ENCODE measurements around the gene ARHGEF7. TPM values are rescaled to one million over a fixed set of nuclear protein-coding genes. Genes with fewer than 3 reads are reported as not detected.

ARHGEF7 gene
- polyA plus RNA-seq, 1 experiment, result 32.0 TPM

DNA sequence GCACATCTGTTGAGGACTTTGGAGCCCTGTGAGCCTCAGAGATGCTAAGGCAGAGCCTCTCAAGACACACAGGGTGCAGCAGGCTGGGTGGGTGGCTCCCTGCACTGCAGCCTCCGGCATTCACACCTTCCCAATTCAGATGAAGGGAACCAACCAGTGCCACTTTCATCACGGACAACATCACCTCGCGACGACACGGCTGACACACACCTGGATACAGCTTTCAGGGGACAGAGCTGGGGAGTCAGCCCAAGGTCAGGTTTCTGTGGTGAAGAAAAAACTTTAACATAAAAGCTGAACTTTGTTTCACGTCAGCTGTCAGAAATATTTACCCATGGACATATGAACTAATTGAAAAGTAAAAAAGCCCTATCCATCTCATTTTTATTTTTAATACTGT, 24.9 kb upstream of the ARHGEF7 start:
- ChIA-PET CTCF (no interaction called here), POLR2A (no interaction called here)
- H3K36me3 ChIP-seq (ENCODE audit: control insufficient read depth, insufficient read depth, low read length), result no peaks in the 10 kb centered on the region
- no peak overlapping the region for H3K4me3 ChIP-seq (ENCODE audit: low read depth, low read length)
- TF ChIP-seq CTCF (IDR thresholded peaks at IDR 0.05; ENCODE audit: insufficient read depth, low read depth, low read length), result no peak
- DNase-seq (ENCODE audit: low read depth), result no peak
- peaks cover 13% of the 10 kb centered on the region for H3K27me3 ChIP-seq (ENCODE audit: control insufficient read depth, insufficient read depth, low read length)

DNA sequence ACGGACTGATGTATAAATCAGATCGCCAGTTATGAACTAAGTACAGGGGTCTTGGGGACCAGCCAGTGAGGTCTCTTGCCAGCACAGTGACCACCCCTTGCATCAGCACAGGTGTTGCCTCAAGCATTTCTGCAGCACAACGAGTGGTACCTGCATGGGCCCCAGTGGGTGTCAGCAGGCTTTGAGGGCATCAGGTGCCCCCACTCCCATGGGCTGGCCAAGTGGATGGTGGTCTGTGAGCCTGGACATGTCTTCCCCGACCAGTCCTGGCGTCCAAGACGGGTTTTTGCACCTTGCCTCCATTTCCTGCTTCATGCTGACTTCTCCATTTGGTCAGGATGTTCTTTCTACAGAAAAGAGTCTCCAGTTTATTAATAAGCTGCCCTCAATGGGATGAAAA, 22.4 kb upstream of the ARHGEF7 start:
- ChIA-PET CTCF (no interaction called here), POLR2A (no interaction called here)
- no peaks in the 10 kb centered on the region for H3K36me3 ChIP-seq (ENCODE audit: control insufficient read depth, insufficient read depth, low read length)
- peaks cover 19% of the 10 kb centered on the region for H3K27me3 ChIP-seq (ENCODE audit: control insufficient read depth, insufficient read depth, low read length)
- no peak overlapping the region for H3K4me3 ChIP-seq (ENCODE audit: low read depth, low read length)
- TF ChIP-seq CTCF (IDR thresholded peaks at IDR 0.05; ENCODE audit: insufficient read depth, low read depth, low read length), result no peak
- no peak for DNase-seq (ENCODE audit: low read depth)

DNA sequence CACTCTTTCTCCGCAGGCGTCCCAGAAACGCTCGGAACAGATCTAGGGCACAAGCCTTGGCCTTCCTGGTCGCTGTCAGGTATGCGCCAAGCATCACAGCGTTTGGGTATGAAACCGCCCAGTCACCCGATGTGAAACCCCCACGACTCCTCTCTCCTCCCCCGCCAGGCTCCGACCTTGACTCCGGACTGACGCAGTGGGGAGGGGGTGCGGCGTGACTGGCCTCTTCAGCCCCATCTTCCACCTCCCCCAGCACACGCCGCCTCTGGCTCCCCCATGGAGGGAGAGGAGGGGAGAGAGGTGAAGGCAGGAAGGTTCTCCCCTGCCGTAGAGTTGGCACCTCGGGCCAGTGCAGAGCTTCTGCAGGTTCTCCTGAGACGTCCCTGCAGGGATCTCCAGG, 22.0 kb upstream of the ARHGEF7 start:
- no peak for DNase-seq (ENCODE audit: low read depth)
- H3K36me3 ChIP-seq (ENCODE audit: control insufficient read depth, insufficient read depth, low read length), result no peaks in the 10 kb centered on the region
- no peak for TF ChIP-seq CTCF (IDR thresholded peaks at IDR 0.05; ENCODE audit: insufficient read depth, low read depth, low read length)
- H3K27me3 ChIP-seq (ENCODE audit: control insufficient read depth, insufficient read depth, low read length), result peaks cover 19% of the 10 kb centered on the region
- no peak overlapping the region for H3K4me3 ChIP-seq (ENCODE audit: low read depth, low read length)
- ChIA-PET CTCF (no interaction called here), POLR2A (no interaction called here)

- peaks cover 19% of the 10 kb centered on the region for H3K27me3 ChIP-seq (ENCODE audit: control insufficient read depth, insufficient read depth, low read length)
- no peak for DNase-seq (ENCODE audit: low read depth)
- ChIA-PET POLR2A (no interaction called here), CTCF (no interaction called here)
- no peaks in the 10 kb centered on the region for H3K36me3 ChIP-seq (ENCODE audit: control insufficient read depth, insufficient read depth, low read length)
- no peak for TF ChIP-seq CTCF (IDR thresholded peaks at IDR 0.05; ENCODE audit: insufficient read depth, low read depth, low read length)
- no peak overlapping the region for H3K4me3 ChIP-seq (ENCODE audit: low read depth, low read length)
These were observed 21.5 kb upstream of the ARHGEF7 start for GRCh38 chr13:111093634-111094033.

GRCh38 chr13:111095031-111095840, 19.9 kb upstream of the ARHGEF7 start:
- no peak for TF ChIP-seq CTCF (IDR thresholded peaks at IDR 0.05; ENCODE audit: insufficient read depth, low read depth, low read length)

More at GRCh38 chr13:111095031-111095840, 19.9 kb upstream of the ARHGEF7 start:
- no peak for DNase-seq (ENCODE audit: low read depth)
- Histone ChIP-seq H3K4me3 (ENCODE audit: low read depth, low read length) (no peak overlapping the region), H3K27me3 (ENCODE audit: control insufficient read depth, insufficient read depth, low read length) (peaks cover 16% of the 10 kb centered on the region), H3K36me3 (ENCODE audit: control insufficient read depth, insufficient read depth, low read length) (no peaks in the 10 kb centered on the region)
- ChIA-PET POLR2A (no interaction called here), CTCF (no interaction called here)

All from BJ (cell line).